Placental epithelial cell (primary cell): ENCODE results near the gene PEMT. TPM values are rescaled to one million over a fixed set of nuclear protein-coding genes. Genes with fewer than 3 reads are reported as not detected.

Source experiments
- small RNA-seq: library from RNA; depleted of rRNA; stranded (forward); fragments of <200 nt; gene quantifications from one replicate; pipeline ENCODE3, GENCODE V24; 2012
- total RNA-seq: library from RNA; depleted of rRNA; stranded (reverse); fragments of >200 nt; gene quantifications from 2 replicates; pipeline ENCODE4 v1.2.3, GENCODE V29; 2012

PEMT gene
- total RNA-seq: 11.0 and 41.5 TPM in 2 replicates

GRCh38 chr17:17591355-17592298 is at the start of gene PEMT:
PEMT (minus strand) TSS chr17:17591708; CDS start chr17:17591626, 82 bp downstream.

GRCh38 chr17:17496189-17497064 is 95.1 kb downstream of the PEMT start, which contains the start of gene RASD1:
RASD1 (minus strand) TSS chr17:17496395; CDS start chr17:17496181, 214 bp downstream.

GRCh38 chr17:17476865-17477467 is 114.5 kb downstream of the PEMT start, which contains the start of gene MED9:
MED9 (plus strand) TSS chr17:17477000; CDS start chr17:17477042, 42 bp downstream.

Small RNA genes within 50 kb of the gene (small RNA-seq; reads per million reads assigned to genes)
- gene RF00019: not detected
- not detected for gene RNU6-468P

Other genes starting within 250 kb of the PEMT start
- 12.2 and 13.0 TPM in 2 replicates for gene MED9, start 114.7 kb downstream of the PEMT start, total RNA-seq
- gene RASD1, start 95.3 kb downstream of the PEMT start, total RNA-seq: not detected in 2 replicates
- gene RAI1, start 89.8 kb upstream of the PEMT start, total RNA-seq: 13.7 and 15.0 TPM in 2 replicates
- 30.2 and 50.9 TPM in 2 replicates for gene SREBF1, start 245.3 kb upstream of the PEMT start, total RNA-seq